ENCODE measurements around the gene APOBEC3G.

Gene APOBEC3G

DNA sequence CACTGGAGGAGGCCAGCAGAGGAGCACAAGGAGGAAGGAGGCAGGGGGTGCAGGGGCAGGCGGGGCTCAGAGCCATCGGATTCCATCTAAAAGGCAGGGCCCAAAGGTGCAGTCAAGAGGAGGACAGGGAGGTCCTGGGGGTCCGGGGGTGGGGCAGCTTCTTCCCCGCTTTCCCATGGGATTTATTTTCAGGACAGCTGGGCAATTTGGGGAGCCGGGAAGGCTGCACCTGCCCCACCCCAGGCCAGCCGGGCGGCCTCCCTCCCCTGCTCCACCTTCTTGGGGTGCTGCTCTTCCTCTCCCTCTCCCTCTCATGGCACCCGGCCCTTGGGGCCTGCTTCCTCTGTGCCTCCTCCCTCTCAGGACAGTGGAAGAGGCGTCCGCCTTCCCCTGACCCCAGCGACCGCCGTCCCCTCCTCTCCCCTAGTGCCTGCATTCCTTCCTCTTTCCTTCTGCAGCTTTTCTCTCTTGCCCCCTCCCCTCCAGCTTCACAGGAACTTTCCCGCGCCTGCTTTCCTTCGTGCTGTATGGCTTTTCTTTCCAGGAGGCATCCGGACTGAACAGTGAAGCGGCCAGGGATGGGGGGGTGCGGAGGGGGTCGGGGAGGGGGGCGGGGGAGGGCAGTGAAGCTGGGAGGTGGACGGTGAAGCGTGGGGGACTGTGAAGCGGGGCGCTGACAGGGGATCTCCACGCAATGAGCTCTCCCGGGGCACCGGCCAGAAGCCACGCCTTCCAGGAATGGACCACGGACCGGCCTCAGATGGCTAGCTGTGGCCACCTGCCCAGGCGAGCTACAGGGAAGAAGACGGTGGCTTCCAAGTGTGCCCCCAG lies 46.9 kb downstream of the APOBEC3G start:
- DNase-seq (ENCODE audit: low spot score), result no peak

- no peak for DNase-seq (ENCODE audit: low spot score)
These were observed 48.5 kb downstream of the APOBEC3G start for GRCh38 chr22:39125622-39126021.

DNA sequence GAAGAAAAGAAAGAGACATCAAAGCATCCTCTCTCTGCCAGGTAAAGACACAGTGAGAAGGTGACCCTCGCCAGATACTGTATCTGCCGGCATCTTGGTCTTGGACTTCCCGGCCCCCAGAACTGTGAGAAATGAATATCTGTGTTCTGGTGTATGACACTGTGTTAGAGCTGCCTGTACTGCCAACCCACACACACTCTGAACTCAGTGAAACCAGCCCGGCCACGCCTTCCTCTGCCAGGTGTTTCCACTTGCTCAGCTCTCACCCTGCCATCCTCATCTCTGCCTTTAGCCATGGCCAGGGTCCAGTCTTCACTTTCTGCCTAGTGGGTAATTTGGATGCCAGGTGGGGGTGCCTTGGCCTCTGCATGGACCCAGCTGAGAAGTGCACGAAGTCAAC lies 51.4 kb downstream of the APOBEC3G start:
- DNase-seq (ENCODE audit: low spot score), result no peak

GRCh38 chr22:39129081-39129480 lies 52.0 kb downstream of the APOBEC3G start:
- DNase-seq (ENCODE audit: low spot score), result no peak

- DNase-seq (ENCODE audit: low spot score), result no peak
These were observed 52.7 kb downstream of the APOBEC3G start for GRCh38 chr22:39129746-39130145.

DNA sequence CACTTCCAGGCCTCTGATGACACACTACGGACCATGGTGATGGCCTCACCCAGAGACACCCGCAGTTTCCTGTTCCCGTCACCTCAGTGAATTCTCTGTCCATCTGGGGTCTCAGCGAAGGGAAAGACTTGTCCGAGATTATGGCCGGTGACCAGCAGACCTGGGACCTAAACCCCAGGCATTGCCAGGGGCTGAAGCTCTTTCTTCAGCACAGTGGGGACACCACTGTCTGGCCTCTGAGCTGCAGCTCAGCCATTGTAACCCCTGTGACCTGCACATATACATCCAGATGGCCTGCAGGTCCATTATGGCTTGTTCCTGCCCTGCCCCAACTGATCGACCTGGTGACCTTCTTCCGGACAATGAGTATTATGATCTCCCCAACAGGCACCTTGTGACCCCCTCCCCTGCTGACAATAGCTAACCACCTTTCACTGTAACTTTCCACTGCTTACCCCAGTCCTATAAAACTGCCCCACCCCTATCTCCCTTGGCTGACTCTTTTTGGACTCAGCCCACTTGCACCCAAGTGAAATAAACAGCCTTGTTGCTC lies 53.2 kb downstream of the APOBEC3G start:
- DNase-seq (ENCODE audit: low spot score), result no peak

GRCh38 chr22:39130892-39131855 lies 54.1 kb downstream of the APOBEC3G start:
- DNase-seq (ENCODE audit: low spot score), result no peak

GRCh38 chr22:39132281-39132680 lies 55.2 kb downstream of the APOBEC3G start:
- DNase-seq (ENCODE audit: low spot score), result no peak

DNA sequence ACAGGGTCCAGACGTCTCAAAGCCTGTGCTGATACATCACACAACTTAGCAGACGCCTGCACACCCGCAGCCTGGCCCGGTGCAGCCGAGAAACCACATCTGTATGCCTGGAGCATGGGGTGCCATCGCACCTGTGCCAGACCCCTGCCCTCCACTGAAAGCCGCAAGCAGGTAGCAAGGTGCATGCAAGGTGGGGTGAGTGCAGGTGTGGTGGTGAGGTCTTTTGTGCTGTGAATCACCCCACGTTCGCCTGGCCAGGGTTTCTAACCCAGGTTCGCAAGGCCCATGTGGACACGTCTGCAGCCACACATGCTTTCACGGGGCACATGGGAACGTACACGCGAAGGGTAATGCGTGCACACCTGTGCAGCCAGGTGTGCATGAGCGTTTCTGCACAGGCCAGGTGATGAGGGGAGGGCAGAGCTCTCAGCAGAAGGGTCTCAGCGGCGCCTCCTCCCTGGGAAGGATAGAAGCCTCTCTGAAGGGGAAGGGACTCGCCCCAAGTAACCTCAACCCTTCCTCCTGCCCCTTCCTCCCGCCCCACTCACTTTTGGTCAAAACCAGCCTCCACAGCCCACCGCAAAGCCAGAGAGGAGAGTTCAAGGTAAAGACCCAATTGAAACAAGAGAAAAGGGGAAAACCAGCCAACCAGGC lies 55.9 kb downstream of the APOBEC3G start:
- DNase-seq (ENCODE audit: low spot score), result no peak

- DNase-seq (ENCODE audit: low spot score), result no peak
These were observed 56.8 kb downstream of the APOBEC3G start for GRCh38 chr22:39133871-39134270.

DNA sequence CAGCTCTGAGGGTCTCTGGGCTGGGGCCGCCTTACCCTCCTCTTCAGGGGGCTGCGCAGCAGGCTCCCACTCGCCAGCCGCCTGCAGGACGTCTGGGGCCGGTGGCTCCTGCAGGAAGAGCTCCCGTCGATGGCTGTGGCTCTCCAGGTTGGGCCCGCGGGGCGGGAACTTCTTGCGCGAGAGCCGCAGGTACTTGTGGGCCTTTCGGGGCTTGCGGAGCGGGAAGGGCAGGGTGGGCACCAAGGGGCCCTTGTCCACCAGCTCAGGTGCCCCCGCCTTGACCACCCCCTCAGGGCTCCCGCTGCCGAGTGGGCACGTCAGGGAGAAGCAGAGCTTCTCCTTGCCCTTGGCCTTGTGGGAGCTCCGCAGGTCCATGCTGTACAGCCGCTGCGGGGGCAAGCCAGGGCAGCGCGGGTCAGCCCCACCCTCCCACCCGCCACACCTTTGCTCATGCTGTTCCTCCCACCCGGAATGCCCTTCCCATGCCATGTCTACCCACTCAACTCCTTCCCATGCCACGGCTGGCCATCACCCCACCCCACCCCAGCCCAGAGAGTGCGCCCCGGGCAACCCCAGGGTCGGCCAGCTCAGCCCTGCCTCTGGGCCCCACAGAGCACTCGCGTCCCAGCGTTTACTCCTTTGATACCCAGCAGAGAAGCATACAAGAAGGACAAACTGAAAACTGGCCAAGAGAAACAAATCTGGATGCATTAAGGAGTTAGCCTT lies 57.5 kb downstream of the APOBEC3G start:
- no peak for DNase-seq (ENCODE audit: low spot score)

GRCh38 chr22:39135092-39135896 lies 58.2 kb downstream of the APOBEC3G start:
- DNase-seq (ENCODE audit: low spot score), result no peak

- DNase-seq (ENCODE audit: low spot score), result no peak
These were observed 59.2 kb downstream of the APOBEC3G start for GRCh38 chr22:39136317-39136716.
